Neural cell (in vitro differentiated cells): ENCODE measurements around the gene SLCO2B1. TPM values are rescaled to one million over a fixed set of nuclear protein-coding genes. Genes with fewer than 3 reads are reported as not detected.

Source experiments
- H2AFZ ChIP-seq: fragments of 200-600, 300-800 bp; sonication (generic), shearing (Covaris generic); 2 replicates; pipeline ENCODE4 v1.6.0; 2014; ENCODE audit warnings: low read depth, mild to moderate bottlenecking, antibody characterized with exemption, low read length, moderate library complexity
- H3F3A ChIP-seq: fragments of 200-600 bp; shearing (Covaris generic); 2 replicates; pipeline ENCODE4 v1.6.1; 2016; ENCODE audit warnings: mild to moderate bottlenecking, moderate library complexity, mixed read lengths, antibody characterized with exemption, low read length; ENCODE audit not compliant: insufficient read depth, poor library complexity, severe bottlenecking
- H3K27ac ChIP-seq: fragments of 200-600, 300-800 bp; sonication (generic), shearing (Covaris generic); 2 replicates; pipeline ENCODE4 v1.5.1; 2014; ENCODE audit warnings: mild to moderate bottlenecking, low read length, moderate library complexity
- H3K27me3 ChIP-seq: fragments of 300-800, 200-600 bp; sonication (generic), shearing (Covaris generic); 2 replicates; pipeline ENCODE4 v1.6.0; 2014; ENCODE audit warnings: mild to moderate bottlenecking, low read depth, low read length, moderate library complexity; ENCODE audit not compliant: insufficient read depth
- H3K36me3 ChIP-seq: fragments of 300-800, 200-600 bp; sonication (generic), shearing (Covaris generic); 2 replicates; pipeline ENCODE4 v1.5.1; 2014; ENCODE audit warnings: mild to moderate bottlenecking, antibody characterized with exemption, low read length, moderate library complexity; ENCODE audit not compliant: insufficient read depth
- H3K4me2 ChIP-seq: fragments of 300-800, 200-600 bp; sonication (generic), shearing (Covaris generic); 2 replicates; pipeline ENCODE4 v1.6.0; 2014; ENCODE audit warnings: mild to moderate bottlenecking, low read length
- H3K4me3 ChIP-seq: fragments of 300-800, 200-600 bp; sonication (generic), shearing (Covaris generic); 2 replicates; pipeline ENCODE4 v1.5.1; 2014; ENCODE audit warnings: mild to moderate bottlenecking, low read length, moderate library complexity
- H3K79me2 ChIP-seq: fragments of 200-600 bp; shearing (Covaris generic); replicated peaks from 2 replicates; pipeline ENCODE4 v1.6.0; 2014; ENCODE audit warnings: mild to moderate bottlenecking, low read length, moderate library complexity; ENCODE audit not compliant: insufficient read depth
- H3K9ac ChIP-seq: fragments of 300-800, 200-600 bp; sonication (generic), shearing (Covaris generic); 2 replicates; pipeline ENCODE4 v1.6.1; 2016; ENCODE audit warnings: mild to moderate bottlenecking, low read length, mixed read lengths
- H3K9me2 ChIP-seq: fragments of 200-600 bp; shearing (Covaris generic); 2 replicates; pipeline ENCODE4 v1.6.1; 2016; ENCODE audit warnings: mild to moderate bottlenecking, low read length, mixed read lengths; ENCODE audit not compliant: insufficient read depth
- H3K9me3 ChIP-seq: fragments of 200-600, 300-800 bp; sonication (generic), shearing (Covaris generic); 2 replicates; pipeline ENCODE4 v1.6.1; 2016; ENCODE audit warnings: mild to moderate bottlenecking, mixed run types, low read length, moderate library complexity, mixed read lengths
- H4K20me1 ChIP-seq: fragments of 200-600 bp; shearing (Covaris generic); 2 replicates; pipeline ENCODE4 v1.6.1; 2016; ENCODE audit warnings: mild to moderate bottlenecking, mixed run types; ENCODE audit not compliant: insufficient read depth
- CTCF ChIP-seq: fragments of 450-650 bp; IDR thresholded peaks from 2 replicates; pipeline ENCODE4 v1.5.1; 2014; ENCODE audit warnings: antibody characterized with exemption, mild to moderate bottlenecking, moderate library complexity; ENCODE audit not compliant: poor library complexity, severe bottlenecking
- EP300 ChIP-seq: fragments of 450-650 bp; conservative IDR thresholded peaks from 2 replicates; pipeline ENCODE4 v1.6.1; 2014; ENCODE audit warnings: antibody characterized with exemption, mild to moderate bottlenecking, moderate library complexity; ENCODE audit not compliant: poor library complexity, severe bottlenecking
- EZH2 ChIP-seq: fragments of 200-600, 300-800 bp; shearing (Covaris generic), sonication (generic); IDR thresholded peaks from 2 replicates; pipeline ENCODE4 v1.6.1; 2014; ENCODE audit warnings: antibody characterized with exemption, low read length, borderline replicate concordance, mild to moderate bottlenecking; ENCODE audit not compliant: insufficient read depth, poor library complexity, severe bottlenecking
- MXI1 ChIP-seq: fragments of 450-650 bp; conservative IDR thresholded peaks from 2 replicates; pipeline ENCODE4 v1.6.1; 2014; ENCODE audit warnings: antibody characterized with exemption, mild to moderate bottlenecking; ENCODE audit not compliant: poor library complexity, severe bottlenecking
- POLR2AphosphoS5 ChIP-seq: IDR thresholded peaks from 2 replicates; pipeline ENCODE4 v1.6.1; 2012
- RAD21 ChIP-seq: fragments of 450-650 bp; conservative IDR thresholded peaks from 2 replicates; pipeline ENCODE4 v1.6.1; 2014; ENCODE audit warnings: antibody characterized with exemption, mild to moderate bottlenecking, moderate library complexity
- REST ChIP-seq: IDR thresholded peaks from 2 replicates; pipeline ENCODE4 v1.6.1; 2012; ENCODE audit warnings: borderline replicate concordance
- SMC3 ChIP-seq: fragments of 450-650 bp; conservative IDR thresholded peaks from 2 replicates; pipeline ENCODE4 v1.6.1; 2014; ENCODE audit warnings: antibody characterized with exemption, mild to moderate bottlenecking, moderate library complexity; ENCODE audit not compliant: poor library complexity
- TAF1 ChIP-seq: IDR thresholded peaks from 2 replicates; pipeline ENCODE4 v1.6.1; 2012; ENCODE audit warnings: low read depth
- polyA plus RNA-seq: library from polyadenylated mRNA; depleted of rRNA; stranded (reverse); fragments of >200 nt; gene quantifications from 2 replicates; pipeline ENCODE4 v1.2.3, GENCODE V29; 2014

The SLCO2B1 gene
- polyA plus RNA-seq, 1 donor from 2014 or later: not detected

- Histone ChIP-seq H3K36me3 (no peaks in the 10 kb centered on the region), H3K9me2 (no peaks in the 10 kb centered on the region), H3K4me3 (peak overlapping the region; percentile 73), H3K9me3 (no peaks in the 10 kb centered on the region), H4K20me1 (no peaks in the 10 kb centered on the region), H3K27me3 (peaks cover 47% of the 10 kb centered on the region), H2AFZ (no peak overlapping the region), H3K27ac (no peak overlapping the region), H3F3A (no peaks in the 10 kb centered on the region), H3K9ac (no peak overlapping the region), H3K4me2 (no peak overlapping the region), H3K79me2 (no peaks in the 10 kb centered on the region)
- TF ChIP-seq RAD21 (no peak), MXI1 (no peak), TAF1 (no peak), SMC3 (no peak), POLR2AphosphoS5 (no peak), CTCF (no peak), EP300 (no peak), REST (no peak), EZH2 (no peak)
Measured at GRCh38 chr11:75239531-75240290, 88.8 kb downstream of the SLCO2B1 start.

- Histone ChIP-seq H3K4me2 (peak within 1 kb of the TSS; percentile 53), H2AFZ (no peak within 1 kb of the TSS), H3F3A (no peaks in the 10 kb centered on the region), H3K79me2 (no peaks in the 10 kb centered on the region), H3K27me3 (peaks cover 47% of the 10 kb centered on the region), H3K9me2 (no peaks in the 10 kb centered on the region), H3K27ac (no peak within 1 kb of the TSS), H3K36me3 (no peaks in the 10 kb centered on the region), H3K9me3 (no peaks in the 10 kb centered on the region), H4K20me1 (no peaks in the 10 kb centered on the region), H3K4me3 (peak within 1 kb of the TSS; percentile 73), H3K9ac (peak within 1 kb of the TSS; percentile 74)
- TF ChIP-seq POLR2AphosphoS5 (no peak), EP300 (no peak), MXI1 (no peak), CTCF (no peak), EZH2 (no peak), SMC3 (no peak), REST (no peak), TAF1 (no peak), RAD21 (no peak)
Measured at GRCh38 chr11:75240311-75241035, 89.6 kb downstream of the SLCO2B1 start, which contains the start of gene TPBGL. TSS of gene TPBGL (plus strand) at chr11:75240774. CDS start at chr11:75241050, 276 bp downstream.
